OCI-LY7 (cell line): ENCODE results near the gene WDR7. TPM values are rescaled to one million over a fixed set of nuclear protein-coding genes. Genes with fewer than 3 reads are reported as not detected.

Experiments
- BruUV-seq: library from RNA; stranded (reverse); fragments of 400-500 nt; replicated peaks from 2 replicates; lab custom pipeline; 2021; lab: Mats Ljungman, UMichigan
- CTCF ChIA-PET: fragments of 300-600 bp; sonication (Branson Sonifier 250); formaldehyde crosslinking; loops from one replicate; lab custom pipeline; 2022; ENCODE audit warnings: antibody characterized with exemption; ENCODE audit not compliant: unreplicated experiment; lab: Charles Lee
- POLR2A ChIA-PET: fragments of 300-600 bp; sonication (Branson Sonifier 250); formaldehyde crosslinking; loops from one replicate; lab custom pipeline; 2022; ENCODE audit warnings: antibody characterized with exemption; lab: Charles Lee
- DNase-seq: peaks from one replicate; pipeline ENCODE4 v3.0.0-alpha.2; 2015; ENCODE audit warnings: low spot score
- H2AFZ ChIP-seq: fragments of 200-600 bp; sonication (generic), shearing (Covaris generic); 2 replicates; pipeline ENCODE4 v1.6.1; 2014; ENCODE audit warnings: mild to moderate bottlenecking, antibody characterized with exemption, low read length, moderate library complexity
- H3K27ac ChIP-seq: fragments of 200-600 bp; sonication (generic); 2 replicates; pipeline ENCODE4 v1.5.1; 2014; ENCODE audit warnings: mixed run types, low read depth, mild to moderate bottlenecking, moderate library complexity, low read length, inconsistent platforms; ENCODE audit not compliant: poor library complexity, severe bottlenecking
- H3K36me3 ChIP-seq: fragments of 200-600 bp; sonication (generic); 2 replicates; pipeline ENCODE4 v1.6.1; 2014; ENCODE audit warnings: mild to moderate bottlenecking, antibody characterized with exemption, low read length, moderate library complexity, mixed read lengths; ENCODE audit not compliant: insufficient read depth
- H3K4me1 ChIP-seq: fragments of 200-600 bp; sonication (generic); 2 replicates; pipeline ENCODE4 v1.5.1; 2014; ENCODE audit warnings: mild to moderate bottlenecking, low read length; ENCODE audit not compliant: insufficient read depth, poor library complexity, severe bottlenecking
- H3K4me2 ChIP-seq: fragments of 200-600 bp; sonication (generic); 2 replicates; pipeline ENCODE4 v1.6.1; 2014; ENCODE audit warnings: mild to moderate bottlenecking, low read length
- H3K4me3 ChIP-seq: fragments of 200-600 bp; sonication (generic); 2 replicates; pipeline ENCODE4 v1.5.1; 2014; ENCODE audit warnings: mild to moderate bottlenecking, low read depth, low read length; ENCODE audit not compliant: poor library complexity, severe bottlenecking
- H3K79me2 ChIP-seq: fragments of 200-600 bp; sonication (generic); 2 replicates; pipeline ENCODE4 v1.6.1; 2016; ENCODE audit warnings: low read depth, mild to moderate bottlenecking, low read length, moderate library complexity, mixed read lengths; ENCODE audit not compliant: insufficient read depth
- H3K9me2 ChIP-seq: fragments of 200-600 bp; sonication (generic); 2 replicates; pipeline ENCODE4 v1.6.1; 2016; ENCODE audit warnings: mild to moderate bottlenecking, low read length, mixed read lengths; ENCODE audit not compliant: insufficient read depth
- H3K9me3 ChIP-seq: fragments of 200-600 bp; sonication (generic); 2 replicates; pipeline ENCODE4 v1.6.1; 2014; ENCODE audit warnings: mild to moderate bottlenecking, mixed run types, low read length, mixed read lengths
- H4K20me1 ChIP-seq: fragments of 200-600 bp; sonication (generic); 2 replicates; pipeline ENCODE4 v1.6.1; 2014; ENCODE audit warnings: mild to moderate bottlenecking, antibody characterized with exemption, low read length, moderate library complexity, mixed read lengths; ENCODE audit not compliant: insufficient read depth
- CTCF ChIP-seq: fragments of 200-600 bp; sonication (generic); conservative IDR thresholded peaks from 2 replicates; pipeline ENCODE4 v1.5.1; 2014; ENCODE audit warnings: mild to moderate bottlenecking, antibody characterized with exemption, low read length, moderate library complexity, mixed read lengths
- EZH2phosphoT487 ChIP-seq: fragments of 200-600 bp; sonication (generic); IDR thresholded peaks from 2 replicates; pipeline ENCODE4 v1.6.1; 2018; ENCODE audit warnings: low read depth, borderline replicate concordance, mild to moderate bottlenecking, mixed run types, antibody characterized with exemption, low read length, moderate library complexity, mixed read lengths
- intact Hi-C: fragments of 100-400 bp; cut with micrococcal nuclease; formaldehyde crosslinking; loops from one replicate; pipeline ENCODE4 v1.10.0; 2022; ENCODE audit not compliant: unreplicated experiment
- total RNA-seq, 2 experiments: library from RNA; depleted of rRNA in 1 of 2; stranded (reverse); fragments of >200 nt in 1 of 2; shearing (Covaris generic) in 1 of 2; gene quantifications; 2 replicates each; pipeline ENCODE4 v1.2.3, GENCODE V29; 2014 to 2022

The WDR7 gene
- total RNA-seq, 2 experiments from 2014 or later, result 13.2 to 17.1 TPM

GRCh38 chr18:56869189-56869777 lies 218.1 kb downstream of the WDR7 start:
- POLR2A ChIA-PET, result interaction anchor here (0.6 kb wide), 1 partner anchor 608 kb away, joined by 5 read pairs; no protein-coding TSS in a partner anchor
- TF ChIP-seq EZH2phosphoT487, result no peak
- TF ChIP-seq CTCF, result peak; percentile 74
- CTCF ChIA-PET, result no interaction called here
- DNase-seq, result peak; percentile 52
- H3K4me3 ChIP-seq, result no peak overlapping the region
- no peaks in the 10 kb centered on the region for H3K9me2 ChIP-seq
- H3K9me3 ChIP-seq, result no peaks in the 10 kb centered on the region
- no peak overlapping the region for H3K27ac ChIP-seq
- H3K79me2 ChIP-seq, result no peaks in the 10 kb centered on the region
- no peak overlapping the region for H2AFZ ChIP-seq
- no TSS peak for BruUV-seq
- H4K20me1 ChIP-seq, result no peaks in the 10 kb centered on the region
- peaks cover 3% of the 10 kb centered on the region for H3K4me1 ChIP-seq
- H3K36me3 ChIP-seq, result no peaks in the 10 kb centered on the region
- intact Hi-C loops, result loop anchor here (2.0 kb wide), 1 partner anchor 578 kb away; no protein-coding TSS in a partner anchor
- no peak overlapping the region for H3K4me2 ChIP-seq

GRCh38 chr18:56870982-56871381 lies 219.8 kb downstream of the WDR7 start:
- H3K9me3 ChIP-seq, result no peaks in the 10 kb centered on the region
- H3K4me2 ChIP-seq, result no peak overlapping the region
- no peak overlapping the region for H3K4me3 ChIP-seq
- H4K20me1 ChIP-seq, result no peaks in the 10 kb centered on the region
- no peaks in the 10 kb centered on the region for H3K9me2 ChIP-seq
- no peak for TF ChIP-seq EZH2phosphoT487
- no peak for TF ChIP-seq CTCF
- intact Hi-C loops, result no loop called here
- H3K36me3 ChIP-seq, result no peaks in the 10 kb centered on the region
- CTCF ChIA-PET, result no interaction called here
- H2AFZ ChIP-seq, result no peak overlapping the region
- no peak for DNase-seq
- H3K27ac ChIP-seq, result no peak overlapping the region
- H3K4me1 ChIP-seq, result peaks cover 3% of the 10 kb centered on the region
- no TSS peak for BruUV-seq
- POLR2A ChIA-PET, result no interaction called here
- no peaks in the 10 kb centered on the region for H3K79me2 ChIP-seq

- POLR2A ChIA-PET, result interaction anchor here (0.6 kb wide), 1 partner anchor 322 kb away, joined by 3 read pairs; no protein-coding TSS in a partner anchor
- peaks cover 3% of the 10 kb centered on the region for H3K4me1 ChIP-seq
- H2AFZ ChIP-seq, result no peak overlapping the region
- no TSS peak for BruUV-seq
- H4K20me1 ChIP-seq, result no peaks in the 10 kb centered on the region
- H3K4me3 ChIP-seq, result no peak overlapping the region
- no peak overlapping the region for H3K4me2 ChIP-seq
- H3K36me3 ChIP-seq, result no peaks in the 10 kb centered on the region
- CTCF ChIA-PET, result no interaction called here
- H3K9me3 ChIP-seq, result no peaks in the 10 kb centered on the region
- TF ChIP-seq CTCF, result no peak
- TF ChIP-seq EZH2phosphoT487, result no peak
- H3K27ac ChIP-seq, result no peak overlapping the region
- DNase-seq, result no peak
- intact Hi-C loops, result no loop called here
- H3K79me2 ChIP-seq, result no peaks in the 10 kb centered on the region
- no peaks in the 10 kb centered on the region for H3K9me2 ChIP-seq
Measured at GRCh38 chr18:56872140-56872539, 221.0 kb downstream of the WDR7 start.
